Fibroblast of lung (primary cell): ENCODE data around the gene GRAMD2B. TPM values are rescaled to one million over a fixed set of nuclear protein-coding genes. Genes with fewer than 3 reads are reported as not detected.
A peak's percentile ranks its signal among the peaks of the same experiment; 100 is the strongest.

Experiments used
- DNase-seq, 2 donors: peaks; one replicate each; pipeline versions ENCODE4 v3.0.0 to v3.0.0-alpha.2; 2010; ENCODE audit warnings: low read depth in 2 of 2
- H2AFZ ChIP-seq: 2 replicates; pipeline ENCODE4 v1.5.1; 2012; ENCODE audit warnings: low read length, control low read depth, inconsistent platforms
- H3K27ac ChIP-seq: 2 replicates; pipeline ENCODE4 v1.5.1; 2011; ENCODE audit warnings: low read length, control low read depth; ENCODE audit not compliant: insufficient read depth
- H3K27me3 ChIP-seq: 2 replicates; pipeline ENCODE4 v1.5.1; 2011; ENCODE audit warnings: mild to moderate bottlenecking, low read length; ENCODE audit not compliant: control insufficient read depth, insufficient read depth
- H3K36me3 ChIP-seq: 2 replicates; pipeline ENCODE4 v1.5.1; 2011; ENCODE audit warnings: low read length; ENCODE audit not compliant: control insufficient read depth, insufficient read depth
- H3K4me1 ChIP-seq: 2 replicates; pipeline ENCODE4 v1.5.1; 2011; ENCODE audit warnings: low read length; ENCODE audit not compliant: control insufficient read depth, insufficient read depth; ENCODE audit errors: extremely low read depth
- H3K4me2 ChIP-seq: 2 replicates; pipeline ENCODE4 v1.5.1; 2011; ENCODE audit warnings: low read length, control low read depth; ENCODE audit not compliant: insufficient read depth; ENCODE audit errors: extremely low read depth
- H3K4me3 ChIP-seq, 4 experiments: fragments of 200-600 bp in 1 of 4; sonication (generic) in 1 of 4; replicated peaks in 1 of 4; 2 replicates each; pipeline ENCODE4 v1.5.1; 2011 to 2016; ENCODE audit warnings: low read length in 4 of 4, low read depth in 3 of 4, mild to moderate bottlenecking in 3 of 4, control low read depth in 2 of 4, inconsistent platforms in 1 of 4, mixed read lengths in 1 of 4; ENCODE audit not compliant: insufficient read depth in 1 of 4; ENCODE audit errors: control extremely low read depth in 1 of 4
- H3K79me2 ChIP-seq: 2 replicates; pipeline ENCODE4 v1.5.1; 2012; ENCODE audit warnings: mild to moderate bottlenecking, low read length, inconsistent platforms; ENCODE audit not compliant: control insufficient read depth, insufficient read depth
- H3K9ac ChIP-seq: 2 replicates; pipeline ENCODE4 v1.5.1; 2011; ENCODE audit warnings: mild to moderate bottlenecking, low read length, control low read depth; ENCODE audit not compliant: insufficient read depth
- H3K9me3 ChIP-seq: 2 replicates; pipeline ENCODE4 v1.5.1; 2012; ENCODE audit warnings: low read depth, low read length; ENCODE audit not compliant: control insufficient read depth, insufficient read depth
- H4K20me1 ChIP-seq: 2 replicates; pipeline ENCODE4 v1.5.1; 2011; ENCODE audit warnings: low read length; ENCODE audit not compliant: control insufficient read depth, insufficient read depth; ENCODE audit errors: extremely low read depth
- EZH2 ChIP-seq: IDR thresholded peaks from 2 replicates; pipeline ENCODE4 v1.5.1; 2012; ENCODE audit warnings: low read length, control low read depth, mild to moderate bottlenecking; ENCODE audit errors: missing control alignments
- polyA plus RNA-seq, 2 donors: library from polyadenylated mRNA; depleted of rRNA in 1 of 2; stranded (reverse) in 1 of 2; unstranded in 1 of 2; fragments of >200 nt; gene quantifications; 2 replicates each; pipeline ENCODE4 v1.2.1, GENCODE V29; 2011 to 2012; ENCODE audit warnings: missing spikeins in 1 of 2
- total RNA-seq: library from RNA; depleted of rRNA; stranded (reverse); fragments of >200 nt; gene quantifications from 2 replicates; pipeline ENCODE4 v1.2.1, GENCODE V29; 2014
- TF ChIP-seq, protein P1 (sequence below), 2 donors: IDR thresholded peaks in 1 of 2; conservative IDR thresholded peaks in 1 of 2; 1 replicate in 1 of 2; 2 replicates in 1 of 2; pipeline ENCODE4 v1.5.1; 2011 to 2012; ENCODE audit warnings: low read length in 2 of 2, control low read depth in 1 of 2, inconsistent platforms in 1 of 2, low read depth in 1 of 2, mild to moderate bottlenecking in 1 of 2

Gene GRAMD2B
- total and polyA plus RNA-seq, 2 donors (not counting 1 experiment from before 2014, with no cell fraction given): 21.3 to 37.6 TPM

DNA sequence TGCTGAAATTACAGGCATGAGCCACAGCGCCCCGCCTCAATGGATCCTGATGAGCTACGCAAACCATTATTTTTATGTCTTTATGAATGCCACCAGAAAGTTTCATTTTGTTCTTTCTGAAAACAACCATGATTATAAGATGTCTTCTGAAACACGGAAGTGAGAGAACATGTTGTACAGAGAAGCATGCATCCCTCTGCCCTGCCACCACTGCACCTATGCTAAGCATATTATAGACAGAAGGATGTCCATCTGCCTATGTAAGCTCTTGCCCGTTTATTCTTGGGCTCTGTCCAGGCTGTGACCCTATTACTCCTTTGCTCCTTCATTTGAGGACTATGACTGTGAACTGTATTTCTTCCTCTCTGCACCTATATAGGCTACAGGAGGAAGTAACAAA, 74.3 kb downstream of the GRAMD2B start:
- DNase-seq: no peak
- H3K4me2 ChIP-seq: no peak overlapping the region
- no peak overlapping the region for H3K4me3 ChIP-seq
- H4K20me1 ChIP-seq: no peaks in the 10 kb centered on the region
- no peaks in the 10 kb centered on the region for H3K27me3 ChIP-seq
- no peaks in the 10 kb centered on the region for H3K4me1 ChIP-seq
- no peaks in the 10 kb centered on the region for H3K9me3 ChIP-seq
- no peaks in the 10 kb centered on the region for H3K79me2 ChIP-seq
- no peak overlapping the region for H2AFZ ChIP-seq
- no peak overlapping the region for H3K9ac ChIP-seq
- no peak for TF ChIP-seq EZH2
- TF ChIP-seq, protein P1, sequence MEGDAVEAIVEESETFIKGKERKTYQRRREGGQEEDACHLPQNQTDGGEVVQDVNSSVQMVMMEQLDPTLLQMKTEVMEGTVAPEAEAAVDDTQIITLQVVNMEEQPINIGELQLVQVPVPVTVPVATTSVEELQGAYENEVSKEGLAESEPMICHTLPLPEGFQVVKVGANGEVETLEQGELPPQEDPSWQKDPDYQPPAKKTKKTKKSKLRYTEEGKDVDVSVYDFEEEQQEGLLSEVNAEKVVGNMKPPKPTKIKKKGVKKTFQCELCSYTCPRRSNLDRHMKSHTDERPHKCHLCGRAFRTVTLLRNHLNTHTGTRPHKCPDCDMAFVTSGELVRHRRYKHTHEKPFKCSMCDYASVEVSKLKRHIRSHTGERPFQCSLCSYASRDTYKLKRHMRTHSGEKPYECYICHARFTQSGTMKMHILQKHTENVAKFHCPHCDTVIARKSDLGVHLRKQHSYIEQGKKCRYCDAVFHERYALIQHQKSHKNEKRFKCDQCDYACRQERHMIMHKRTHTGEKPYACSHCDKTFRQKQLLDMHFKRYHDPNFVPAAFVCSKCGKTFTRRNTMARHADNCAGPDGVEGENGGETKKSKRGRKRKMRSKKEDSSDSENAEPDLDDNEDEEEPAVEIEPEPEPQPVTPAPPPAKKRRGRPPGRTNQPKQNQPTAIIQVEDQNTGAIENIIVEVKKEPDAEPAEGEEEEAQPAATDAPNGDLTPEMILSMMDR (conservative IDR thresholded peaks at IDR 0.05 in 1 of 2, IDR thresholded peaks at IDR 0.05 in 1 of 2; ENCODE audit: low read depth in 1 of 2, low read length in 2 of 2): no peak
- no peaks in the 10 kb centered on the region for H3K36me3 ChIP-seq
- H3K27ac ChIP-seq: no peak overlapping the region

DNA sequence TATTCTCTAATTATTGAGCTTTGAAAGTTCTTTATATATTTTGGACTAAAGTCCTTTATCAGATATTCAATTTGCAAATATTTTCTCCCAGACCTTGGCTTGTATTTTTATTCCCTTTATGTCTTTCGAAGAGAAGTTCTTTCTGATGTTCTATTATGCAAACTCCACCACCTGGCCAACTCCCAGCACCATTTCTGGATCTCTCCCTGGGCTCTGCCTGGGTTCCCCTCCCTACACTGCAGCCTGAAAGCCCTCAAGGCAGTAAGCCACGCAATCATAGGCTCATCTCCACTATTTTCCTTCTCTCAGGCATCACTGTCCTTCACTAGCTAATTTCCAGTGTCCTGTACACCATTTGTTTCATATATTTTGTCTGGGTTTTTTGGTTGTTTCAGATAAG, 76.1 kb downstream of the GRAMD2B start:
- Histone ChIP-seq H4K20me1 (no peaks in the 10 kb centered on the region), H3K79me2 (no peaks in the 10 kb centered on the region)

DNA sequence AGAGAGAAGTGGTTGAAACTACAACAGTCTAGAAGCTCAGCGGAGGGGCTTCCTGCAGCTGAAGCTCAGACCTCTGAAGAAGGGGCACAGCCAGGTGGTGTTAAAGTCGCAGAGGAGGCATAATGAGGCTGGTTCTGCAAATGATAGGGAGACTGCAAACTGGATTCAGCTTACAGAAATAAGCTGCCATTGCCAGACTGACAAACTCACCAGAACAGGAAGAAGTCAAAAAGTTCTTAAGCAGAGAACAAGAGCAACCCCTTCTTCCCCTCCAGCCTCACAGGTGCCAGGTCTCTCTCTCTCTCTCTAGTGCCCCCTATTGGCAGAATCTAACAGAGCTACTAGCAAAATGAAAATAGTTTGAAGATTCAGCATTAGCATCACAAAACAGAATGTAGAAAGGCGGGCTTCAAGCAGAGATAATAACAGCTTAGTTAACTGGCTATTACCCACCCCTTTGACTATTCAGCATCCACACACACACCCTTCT, 76.7 kb downstream of the GRAMD2B start:
- no peaks in the 10 kb centered on the region for H3K27me3 ChIP-seq
- no peaks in the 10 kb centered on the region for H3K79me2 ChIP-seq
- H3K9me3 ChIP-seq: no peaks in the 10 kb centered on the region
- H2AFZ ChIP-seq: no peak overlapping the region
- peaks cover 4% of the 10 kb centered on the region for H3K4me1 ChIP-seq
- no peaks in the 10 kb centered on the region for H3K36me3 ChIP-seq
- DNase-seq: peak in 1 of 2 donors; percentile 14
- no peak overlapping the region for H3K4me3 ChIP-seq
- no peaks in the 10 kb centered on the region for H4K20me1 ChIP-seq
- no peak overlapping the region for H3K4me2 ChIP-seq
- no peak for TF ChIP-seq EZH2
- TF ChIP-seq, protein P1 (conservative IDR thresholded peaks at IDR 0.05 in 1 of 2, IDR thresholded peaks at IDR 0.05 in 1 of 2; ENCODE audit: low read depth in 1 of 2, low read length in 2 of 2): peak; percentile 29 to 56
- no peak overlapping the region for H3K27ac ChIP-seq
- no peak overlapping the region for H3K9ac ChIP-seq

More for the DNA sequence above, 76.1 kb downstream of the GRAMD2B start:
- Histone ChIP-seq H3K4me3 (no peak overlapping the region), H3K27me3 (no peaks in the 10 kb centered on the region), H3K27ac (no peak overlapping the region), H2AFZ (no peak overlapping the region), H3K4me1 (peaks cover 4% of the 10 kb centered on the region), H3K4me2 (no peak overlapping the region), H3K9ac (no peak overlapping the region), H3K9me3 (no peaks in the 10 kb centered on the region), H3K36me3 (no peaks in the 10 kb centered on the region)
- TF ChIP-seq, protein P1 (conservative IDR thresholded peaks at IDR 0.05 in 1 of 2, IDR thresholded peaks at IDR 0.05 in 1 of 2; ENCODE audit: low read depth in 1 of 2, low read length in 2 of 2): no peak
- TF ChIP-seq EZH2: no peak
- no peak for DNase-seq
